Epithelial cell of prostate (primary cell): Measurements from ENCODE around the gene COPS2.

Experiments
- DNase-seq: peaks from one replicate; pipeline ENCODE4 v3.0.0-alpha.2; 2011; ENCODE audit warnings: low read depth, low spot score
- H3K27ac ChIP-seq: fragments of 450-650 bp; 2 replicates; pipeline ENCODE4 v1.5.1; 2017; ENCODE audit warnings: mild to moderate bottlenecking

The COPS2 gene

GRCh38 chr15:49163678-49164077, 8.3 kb upstream of the COPS2 start:
- H3K27ac ChIP-seq, result no peak overlapping the region
- peak; percentile 16 for DNase-seq

- H3K27ac ChIP-seq, result peak overlapping the region; percentile 63
- no peak for DNase-seq
Observed at GRCh38 chr15:49155834-49156627, 632 bp upstream of the COPS2 start.

- DNase-seq, result no peak
- peak overlapping the region; percentile 63 for H3K27ac ChIP-seq
Observed at GRCh38 chr15:49154799-49155109, 645 bp downstream of the COPS2 start.

- H3K27ac ChIP-seq, result peak overlapping the region; percentile 63
- no peak for DNase-seq
Observed at GRCh38 chr15:49154359-49154758, 1.0 kb downstream of the COPS2 start.

GRCh38 chr15:49152552-49153312, 2.7 kb downstream of the COPS2 start:
- no peak overlapping the region for H3K27ac ChIP-seq

GRCh38 chr15:49151831-49152230, 3.6 kb downstream of the COPS2 start:
- DNase-seq, result no peak
- no peak overlapping the region for H3K27ac ChIP-seq

More at GRCh38 chr15:49152552-49153312, 2.7 kb downstream of the COPS2 start:
- no peak for DNase-seq

GRCh38 chr15:49148727-49149126, 6.7 kb downstream of the COPS2 start:
- peak overlapping the region; percentile 22 for H3K27ac ChIP-seq
- DNase-seq, result no peak

- H3K27ac ChIP-seq, result peak overlapping the region; percentile 22
Observed at GRCh38 chr15:49148298-49148697, 7.1 kb downstream of the COPS2 start.

GRCh38 chr15:49145651-49146609, 9.5 kb downstream of the COPS2 start:
- peak overlapping the region; percentile 19 for H3K27ac ChIP-seq
- no peak for DNase-seq

More at GRCh38 chr15:49148298-49148697, 7.1 kb downstream of the COPS2 start:
- no peak for DNase-seq

- H3K27ac ChIP-seq, result peak overlapping the region; percentile 0
- no peak for DNase-seq
Observed at GRCh38 chr15:49137861-49138260, 17.5 kb downstream of the COPS2 start.

- DNase-seq, result peak; percentile 34
- peak overlapping the region; percentile 60 for H3K27ac ChIP-seq
Observed at GRCh38 chr15:49135911-49136310, 19.5 kb downstream of the COPS2 start.

- DNase-seq, result no peak
- H3K27ac ChIP-seq, result peak overlapping the region; percentile 60
Observed at GRCh38 chr15:49135342-49135857, 20.0 kb downstream of the COPS2 start.

- DNase-seq, result no peak
- peak overlapping the region; percentile 60 for H3K27ac ChIP-seq
Observed at GRCh38 chr15:49134683-49135341, 20.6 kb downstream of the COPS2 start.

GRCh38 chr15:49131403-49131802, 24.0 kb downstream of the COPS2 start:
- no peak overlapping the region for H3K27ac ChIP-seq
- DNase-seq, result no peak

- DNase-seq, result no peak
- no peak overlapping the region for H3K27ac ChIP-seq
Observed at GRCh38 chr15:49124371-49124770, 31.0 kb downstream of the COPS2 start.

- no peak for DNase-seq
- H3K27ac ChIP-seq, result no peak overlapping the region
Observed at GRCh38 chr15:49122541-49123062, 32.8 kb downstream of the COPS2 start.

- DNase-seq, result no peak
- no peak overlapping the region for H3K27ac ChIP-seq
Observed at GRCh38 chr15:49121901-49122300, 33.5 kb downstream of the COPS2 start.

- no peak overlapping the region for H3K27ac ChIP-seq
- DNase-seq, result no peak
Observed at GRCh38 chr15:49120832-49121231, 34.6 kb downstream of the COPS2 start.

- no peak overlapping the region for H3K27ac ChIP-seq
- no peak for DNase-seq
Observed at GRCh38 chr15:49116108-49116857, 39.1 kb downstream of the COPS2 start.
